ENCODE measurements around the gene ULK1.
A peak's percentile ranks its signal among the peaks of the same experiment; 100 is the strongest.

ULK1 gene

GRCh38 chr12:131920157-131920508 lies 25.7 kb downstream of the ULK1 start:
- DNase-seq (ENCODE audit: low read depth in 2 of 2) = no peak

GRCh38 chr12:131920902-131921840 lies 26.7 kb downstream of the ULK1 start:
- DNase-seq (ENCODE audit: low read depth in 2 of 2) = no peak

DNA sequence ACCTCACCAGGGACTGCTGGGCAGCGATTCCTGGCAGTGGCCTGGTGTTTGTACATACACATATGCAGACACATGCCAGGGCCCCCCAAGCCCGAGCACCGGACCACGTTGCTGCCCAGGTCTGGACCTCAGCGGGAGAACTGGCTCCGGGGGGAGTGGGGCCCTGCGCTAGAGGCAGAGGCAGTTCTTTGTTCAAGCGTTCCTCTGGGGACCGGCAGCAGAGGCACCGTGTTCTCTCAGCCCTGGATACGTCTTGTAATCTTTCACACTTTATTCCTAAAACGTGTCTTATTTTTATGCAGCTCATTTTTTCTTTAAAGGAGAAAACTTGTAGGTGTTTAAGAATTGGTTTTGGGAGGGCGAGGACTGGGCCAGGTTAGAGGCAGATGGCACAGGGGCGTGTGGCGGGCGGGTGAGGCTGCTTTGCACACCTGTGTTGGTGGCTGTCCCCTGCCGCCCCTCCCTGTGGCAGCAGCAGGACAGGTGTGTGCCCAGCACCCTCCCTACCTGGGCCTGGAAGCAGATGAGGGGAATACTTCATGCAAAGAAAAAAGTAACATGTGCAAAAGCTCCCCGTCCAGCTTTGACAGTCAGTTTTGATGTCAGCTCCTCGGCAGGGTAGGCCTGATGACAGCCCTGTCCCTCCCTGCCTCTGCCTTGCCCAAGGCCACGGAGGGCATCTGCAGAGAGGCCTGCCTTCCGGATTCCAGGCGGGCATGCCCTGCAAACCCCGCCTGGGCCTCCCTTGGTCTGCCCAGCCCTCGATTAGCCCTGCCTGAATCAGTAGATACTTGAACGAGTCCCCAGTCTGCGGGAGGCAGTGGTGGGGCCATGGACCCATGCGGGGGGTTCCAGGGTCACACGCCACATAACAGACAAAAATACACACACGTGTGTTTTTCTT lies 27.7 kb downstream of the ULK1 start:
- no peak for DNase-seq (ENCODE audit: low read depth in 2 of 2)

- DNase-seq (ENCODE audit: low read depth in 2 of 2) = no peak
Observed at GRCh38 chr12:131922772-131923171, 28.4 kb downstream of the ULK1 start.

- DNase-seq (ENCODE audit: low read depth in 2 of 2) = no peak
Observed at GRCh38 chr12:131923260-131923659, 28.8 kb downstream of the ULK1 start.

- no peak for DNase-seq (ENCODE audit: low read depth in 2 of 2)
Observed at GRCh38 chr12:131927110-131928079, 33.0 kb downstream of the ULK1 start.

GRCh38 chr12:131928080-131928710 lies 33.8 kb downstream of the ULK1 start:
- DNase-seq (ENCODE audit: low read depth in 2 of 2) = no peak

DNA sequence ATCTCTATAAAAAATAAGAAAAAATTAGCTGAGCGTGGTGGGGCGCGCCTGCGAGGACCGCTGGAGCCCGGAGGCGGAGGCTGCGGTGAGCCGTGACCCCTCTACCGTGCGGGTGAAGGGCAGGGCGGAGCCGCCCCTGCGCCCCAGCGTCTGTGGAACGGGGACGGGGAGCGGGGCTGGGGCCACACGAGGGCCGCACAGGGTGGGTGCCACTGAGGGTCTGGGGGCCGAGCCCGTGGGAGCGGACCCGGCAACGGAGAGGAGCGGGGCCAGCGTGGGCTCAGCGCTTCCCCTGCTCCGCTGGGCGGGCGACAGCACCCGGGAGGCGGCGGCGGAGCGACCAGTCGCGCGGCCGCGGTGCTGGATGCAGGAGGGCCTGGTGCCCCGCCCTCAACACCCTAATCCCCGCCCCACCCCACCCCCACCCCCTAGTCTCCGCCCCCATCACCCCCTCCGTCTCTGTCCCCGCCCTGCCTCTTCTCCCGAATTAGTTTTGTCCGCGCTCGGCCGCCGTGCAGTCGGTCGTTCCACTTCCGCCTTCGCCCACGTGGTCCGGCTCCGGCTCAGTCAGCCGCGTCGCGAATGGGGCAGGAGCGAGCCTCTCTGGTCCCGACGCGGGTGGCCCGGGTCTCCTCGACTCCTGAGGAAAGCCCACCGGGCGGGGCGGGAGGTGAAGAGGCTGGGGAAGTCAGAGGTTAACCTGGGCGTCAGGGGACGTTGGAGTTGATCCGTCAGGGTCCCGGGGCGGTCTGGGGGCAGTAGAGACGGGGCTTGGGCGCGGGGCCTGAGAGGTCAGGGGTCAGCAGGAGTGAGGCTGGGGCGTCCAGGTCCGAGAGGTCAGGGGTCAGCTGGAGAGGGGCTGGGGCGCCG lies 34.5 kb downstream of the ULK1 start, which contains the start of gene PUS1:
TSS of gene PUS1 (plus strand) at position 566 of the 870 bp plus-strand sequence. CDS start 447 bp downstream, outside the sequence.
- DNase-seq (ENCODE audit: low read depth in 2 of 2) = peak; percentile 88 to 90

- peak in 1 of 2 donors; percentile 21 for DNase-seq (ENCODE audit: low read depth in 2 of 2)
Observed at GRCh38 chr12:131929581-131930456, 35.4 kb downstream of the ULK1 start.

- no peak for DNase-seq (ENCODE audit: low read depth in 2 of 2)
Observed at GRCh38 chr12:131930510-131930909, 36.1 kb downstream of the ULK1 start.

DNA sequence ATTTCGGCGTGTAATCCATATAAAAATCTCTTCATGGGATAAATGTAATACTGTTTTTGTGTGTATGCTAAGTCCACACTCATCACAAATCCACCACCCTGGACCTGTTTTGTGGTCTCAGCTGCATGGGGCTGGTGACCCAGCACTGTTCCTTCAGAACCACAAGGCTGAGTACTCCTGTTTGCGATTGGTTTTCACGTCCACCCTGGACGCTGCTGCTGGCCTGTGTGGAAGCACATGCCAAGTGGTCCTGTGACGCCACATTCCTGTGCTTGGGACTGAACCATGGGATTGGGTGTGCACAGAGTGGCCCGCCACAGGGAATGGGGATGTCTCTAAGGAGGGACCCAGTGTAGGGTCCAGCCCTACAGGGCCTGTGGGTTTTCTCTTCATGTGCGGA lies 39.0 kb downstream of the ULK1 start:
- DNase-seq (ENCODE audit: low read depth in 2 of 2) = no peak

DNA sequence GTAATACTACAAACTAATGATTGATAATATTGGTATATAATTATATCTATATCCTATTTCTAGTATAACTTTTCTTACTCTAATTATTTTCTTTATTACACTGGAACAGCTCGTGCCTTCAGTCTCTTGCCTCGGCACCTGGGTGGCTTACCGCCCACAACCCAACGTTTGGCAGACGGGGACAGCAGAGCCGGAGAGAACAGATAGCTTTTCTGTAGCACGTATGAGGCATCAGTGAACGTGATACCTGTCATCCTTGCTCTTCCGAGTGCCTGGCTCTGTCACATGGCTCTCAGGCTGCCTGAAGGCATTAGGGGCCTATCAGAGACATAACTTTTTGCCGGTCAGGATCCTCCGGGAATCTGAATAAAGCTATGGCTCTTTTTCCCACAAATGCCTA lies 40.1 kb downstream of the ULK1 start:
- DNase-seq (ENCODE audit: low read depth in 2 of 2) = no peak

GRCh38 chr12:131938082-131938481 lies 43.7 kb downstream of the ULK1 start:
- DNase-seq (ENCODE audit: low read depth in 2 of 2) = no peak

- no peak for DNase-seq (ENCODE audit: low read depth in 2 of 2)
Observed at GRCh38 chr12:131939007-131939406, 44.6 kb downstream of the ULK1 start.

DNA sequence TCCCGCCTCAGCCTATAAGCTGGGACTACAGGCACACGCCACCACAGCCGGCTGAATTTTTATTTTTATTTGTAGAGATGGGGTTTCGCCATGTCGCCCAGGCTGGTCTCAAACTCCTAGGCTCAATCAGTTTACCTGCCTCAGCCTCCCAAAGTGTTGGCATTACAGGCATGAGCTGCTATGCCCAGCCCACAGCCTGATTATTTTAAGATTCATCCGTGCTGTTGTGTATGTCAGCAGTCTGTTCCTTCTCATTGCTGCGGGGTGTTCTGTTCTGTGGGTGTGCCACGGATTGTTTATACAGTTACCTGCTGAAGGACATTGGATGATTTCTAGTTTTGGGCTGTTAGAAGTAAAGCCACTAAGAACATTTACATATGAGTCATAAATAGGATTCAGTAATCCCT lies 45.7 kb downstream of the ULK1 start:
- no peak for DNase-seq (ENCODE audit: low read depth in 2 of 2)

- no peak for DNase-seq (ENCODE audit: low read depth in 2 of 2)
Observed at GRCh38 chr12:131941116-131941986, 46.9 kb downstream of the ULK1 start.

GRCh38 chr12:131941987-131942341 lies 47.5 kb downstream of the ULK1 start:
- no peak for DNase-seq (ENCODE audit: low read depth in 2 of 2)

GRCh38 chr12:131942671-131943070 lies 48.2 kb downstream of the ULK1 start:
- no peak for DNase-seq (ENCODE audit: low read depth in 2 of 2)
